NCI-H1092 treated with DMSO at 0.1 percent for 48 hours (cell line): ENCODE data around the gene DCC.
A peak's percentile ranks its signal among the peaks of the same experiment; 100 is the strongest.

Source experiments
- DNase-seq: peaks from one replicate; lab custom pipeline; 2025; lab: John Stamatoyannopoulos, UW

Gene DCC

DNA sequence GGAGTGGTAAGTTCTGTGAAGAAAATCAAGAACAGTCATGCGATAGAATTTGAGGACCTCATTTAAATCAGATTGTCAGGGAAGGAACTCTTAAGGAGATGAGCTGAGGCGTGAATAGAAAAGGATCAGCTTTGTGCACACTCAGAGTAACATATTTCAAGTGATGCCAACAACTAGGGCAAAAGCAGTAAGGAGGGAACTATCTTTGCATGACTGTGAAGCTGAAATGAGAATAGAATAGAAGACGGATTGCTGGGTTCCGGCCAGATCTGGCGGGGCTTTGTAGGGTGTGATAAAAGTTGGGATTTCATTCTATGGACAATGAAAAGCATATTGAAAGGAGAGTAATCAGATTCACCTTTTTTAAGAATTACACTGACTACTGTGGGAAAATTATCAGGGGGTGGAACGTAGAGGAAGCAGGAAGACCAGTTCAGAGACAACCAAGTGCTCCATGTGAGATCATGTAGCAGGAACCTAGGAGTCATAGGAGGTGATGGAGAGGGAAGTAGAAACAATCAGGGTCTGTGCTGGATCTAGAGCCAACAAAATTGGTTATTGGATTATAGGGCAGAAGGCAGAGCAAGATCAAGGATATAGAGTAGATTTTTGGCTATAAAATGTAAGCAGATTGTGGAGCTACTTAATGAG lies 884.3 kb downstream of the DCC start:
- DNase-seq: no peak

- no peak for DNase-seq
Measured at GRCh38 chr18:53225567-53226325, 885.7 kb downstream of the DCC start.

GRCh38 chr18:53234610-53235009 lies 894.6 kb downstream of the DCC start:
- no peak for DNase-seq

DNA sequence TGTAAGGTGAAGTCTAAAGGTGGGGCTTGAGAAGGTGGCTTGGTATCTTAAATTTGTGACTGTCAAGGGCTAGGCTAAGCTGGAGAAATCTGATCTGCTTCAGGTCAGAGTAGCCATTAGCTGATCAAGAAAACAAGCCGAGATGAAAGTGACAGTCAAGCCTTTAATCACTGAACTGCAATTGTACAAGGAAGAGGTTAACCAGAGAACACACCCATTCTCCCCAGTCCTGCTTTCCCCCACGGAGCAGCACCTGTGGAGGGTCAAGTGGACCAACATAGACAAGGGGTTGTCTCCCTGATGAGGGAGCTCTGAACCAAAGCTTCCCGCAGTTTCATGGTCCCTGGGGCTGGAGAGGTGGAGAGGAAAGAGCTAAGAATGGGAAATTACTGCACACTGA lies 901.2 kb downstream of the DCC start:
- no peak for DNase-seq

- no peak for DNase-seq
Measured at GRCh38 chr18:53253789-53254188, 913.8 kb downstream of the DCC start.

DNA sequence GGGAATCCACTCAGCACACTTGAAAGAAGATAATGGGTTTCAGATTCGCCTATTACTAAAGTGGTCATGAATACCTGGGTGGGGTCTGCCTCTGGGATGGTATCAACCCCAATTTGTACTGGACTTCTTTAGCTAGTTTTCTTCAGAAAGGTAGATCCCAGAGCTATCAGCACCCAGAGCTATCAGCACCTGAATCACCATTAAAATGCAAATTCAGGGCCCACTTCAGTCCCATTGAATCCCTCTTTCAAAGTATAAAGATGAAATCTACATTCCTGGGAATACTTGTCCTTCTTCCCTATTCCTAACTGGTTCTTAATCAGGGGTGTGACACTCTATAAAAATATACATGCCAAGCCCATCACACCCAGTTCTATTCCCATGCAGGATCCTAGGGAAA lies 914.3 kb downstream of the DCC start:
- DNase-seq: no peak

- no peak for DNase-seq
Measured at GRCh38 chr18:53261241-53261640, 921.2 kb downstream of the DCC start.

GRCh38 chr18:53266850-53267249 lies 926.9 kb downstream of the DCC start:
- no peak for DNase-seq

DNA sequence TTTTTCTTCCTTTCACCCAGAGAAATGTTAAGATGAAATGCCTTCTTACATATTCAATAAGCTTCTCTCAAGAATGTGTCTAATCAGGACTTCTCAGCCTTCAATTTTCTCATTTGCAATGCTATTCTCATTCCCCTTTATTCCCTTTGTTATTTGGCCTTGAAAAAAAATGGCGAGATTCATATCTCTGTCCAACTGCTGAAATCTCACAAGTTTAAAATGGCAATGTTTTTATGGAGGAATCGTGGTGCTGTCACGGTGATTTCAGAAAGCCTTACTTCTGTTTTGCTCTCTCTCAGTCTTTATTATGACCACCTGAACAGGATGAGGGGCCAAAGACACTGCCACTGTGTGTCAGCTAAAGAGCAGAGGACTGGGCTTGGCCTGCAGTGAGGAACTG lies 928.5 kb downstream of the DCC start:
- DNase-seq: no peak

- DNase-seq: no peak
Measured at GRCh38 chr18:53281406-53281805, 941.4 kb downstream of the DCC start.

GRCh38 chr18:53283708-53284107 lies 943.7 kb downstream of the DCC start:
- no peak for DNase-seq

DNA sequence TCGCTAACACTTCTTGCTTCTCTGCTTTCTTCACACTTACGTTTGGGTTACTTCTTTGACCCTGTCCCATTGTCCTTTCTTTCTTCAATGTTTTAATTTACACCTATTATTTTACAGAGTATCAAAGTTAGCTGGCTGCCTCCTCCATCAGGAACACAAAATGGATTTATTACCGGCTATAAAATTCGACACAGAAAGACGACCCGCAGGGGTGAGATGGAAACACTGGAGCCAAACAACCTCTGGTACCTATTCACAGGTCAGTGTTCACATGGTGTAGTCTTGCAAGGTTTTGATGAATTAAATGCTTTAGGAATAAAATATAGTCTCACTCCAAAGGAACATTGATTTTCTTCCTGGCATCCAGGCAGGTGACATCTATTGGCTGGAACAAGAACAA lies 965.5 kb downstream of the DCC start:
- no peak for DNase-seq

DNA sequence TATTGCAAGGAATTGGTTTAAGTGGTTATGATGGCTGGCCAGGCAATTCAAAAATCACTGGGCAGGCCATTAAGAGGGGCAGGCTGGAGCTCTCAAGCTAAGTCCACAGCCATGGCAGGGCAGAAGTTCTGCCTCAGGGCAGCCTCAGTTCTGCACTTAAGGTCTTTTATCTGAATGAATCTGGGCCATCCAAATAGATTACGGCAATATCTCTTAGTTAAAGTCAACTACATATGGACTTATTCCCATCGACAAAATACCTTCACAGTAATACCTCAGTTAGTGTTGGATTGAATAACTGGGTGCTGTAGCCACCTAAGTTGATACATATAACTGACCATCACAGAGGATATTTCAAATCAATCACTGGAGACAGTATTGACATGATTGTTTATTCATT lies 979.6 kb downstream of the DCC start:
- no peak for DNase-seq

DNA sequence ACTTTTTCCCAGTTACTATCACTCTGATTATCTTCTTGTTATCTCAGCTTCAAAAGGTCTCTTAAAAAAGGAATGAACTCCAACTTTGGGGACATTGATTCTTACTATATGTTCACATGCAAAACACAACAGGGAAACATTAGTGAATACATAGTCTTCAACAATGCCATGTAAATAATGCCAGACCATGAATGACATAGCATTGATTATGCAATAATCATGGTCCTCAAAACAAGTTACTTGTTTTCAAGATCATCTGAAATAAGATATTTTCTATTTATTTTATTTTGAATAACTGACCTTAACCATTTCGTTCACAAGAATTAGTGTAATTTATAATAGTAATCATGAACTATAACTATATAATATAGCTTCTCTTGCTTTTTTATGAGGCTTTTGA lies 982.2 kb downstream of the DCC start:
- no peak for DNase-seq

DNA sequence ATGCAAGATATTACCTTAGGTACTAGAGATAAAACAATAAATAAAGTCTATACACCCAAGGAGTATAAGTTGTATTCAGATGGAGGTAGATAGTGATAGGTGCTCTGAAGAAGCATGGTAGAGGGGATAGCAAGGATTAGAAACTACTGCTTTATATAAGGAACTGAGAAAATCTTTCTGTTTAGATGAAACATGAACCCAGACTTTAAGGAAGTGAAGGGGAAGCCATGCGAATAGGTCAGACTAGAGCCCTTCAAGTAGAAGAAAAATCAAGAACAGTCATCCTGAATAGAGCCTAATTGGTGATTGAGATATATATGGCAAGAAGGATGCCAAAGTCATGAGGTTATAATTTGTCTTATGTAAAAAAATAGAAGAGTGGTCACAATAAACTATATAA lies 984.4 kb downstream of the DCC start:
- no peak for DNase-seq

DNA sequence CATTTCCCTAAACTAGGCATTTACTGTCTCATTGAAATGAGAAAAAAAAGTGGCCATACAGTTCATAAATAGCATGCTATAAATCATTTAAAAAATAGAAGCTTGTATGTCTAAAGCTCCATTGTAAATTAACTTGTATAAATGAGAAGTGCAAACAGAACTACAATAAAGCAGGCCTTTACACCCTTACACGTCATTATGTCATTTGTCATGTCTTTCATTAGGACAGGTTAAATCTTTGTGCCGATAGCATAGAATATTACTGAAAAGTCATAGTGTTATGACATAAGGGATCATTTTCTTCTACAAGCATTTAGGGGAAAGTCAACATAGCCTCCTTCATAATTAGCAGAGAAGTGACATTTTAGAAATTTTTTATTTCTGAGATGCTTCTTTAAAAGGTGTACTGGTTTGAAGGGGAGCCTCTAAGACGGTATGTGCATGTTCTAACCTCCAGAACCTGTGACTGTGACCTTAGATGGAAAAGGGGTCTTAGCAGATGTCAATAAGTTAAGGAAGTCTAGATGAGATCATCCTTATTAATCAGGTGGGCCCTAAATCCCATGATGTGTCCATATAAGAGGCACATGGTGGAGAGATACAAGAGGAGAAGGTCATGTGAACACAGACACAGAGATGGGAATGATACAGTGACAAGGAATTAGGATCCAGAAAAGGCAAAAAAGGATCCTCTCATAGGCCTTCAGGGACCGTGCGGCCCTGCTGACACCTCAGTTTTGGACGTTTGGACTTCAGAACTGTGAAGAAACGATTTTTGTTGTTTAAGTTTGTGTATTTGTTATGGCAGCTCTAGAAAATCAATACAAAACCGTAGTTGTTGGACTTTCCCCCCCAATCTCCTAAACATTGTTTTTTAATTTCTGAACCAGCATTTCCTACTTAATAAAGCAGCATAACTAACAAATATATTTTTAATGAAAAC lies 1020.8 kb downstream of the DCC start:
- no peak for DNase-seq

DNA sequence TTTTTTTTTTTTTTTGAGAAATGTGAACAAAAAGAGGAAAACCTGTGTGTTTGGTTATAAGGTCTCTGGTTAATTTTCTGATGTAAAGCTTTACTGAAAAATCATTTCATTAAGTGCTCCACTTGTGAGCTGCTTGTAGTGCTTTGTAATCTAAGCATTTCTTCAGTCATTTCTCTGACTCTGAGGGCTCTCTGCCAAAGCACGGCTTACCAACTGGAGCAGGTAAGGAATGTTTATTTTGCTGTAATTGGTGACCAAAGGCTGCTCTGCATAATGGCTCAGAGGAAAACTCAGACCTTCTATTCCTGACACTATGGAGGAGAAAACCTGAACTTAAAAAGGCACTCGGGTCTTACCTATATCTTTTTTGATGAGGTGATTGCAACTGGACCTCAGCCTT lies 1035.6 kb downstream of the DCC start:
- DNase-seq: peak; percentile 36

DNA sequence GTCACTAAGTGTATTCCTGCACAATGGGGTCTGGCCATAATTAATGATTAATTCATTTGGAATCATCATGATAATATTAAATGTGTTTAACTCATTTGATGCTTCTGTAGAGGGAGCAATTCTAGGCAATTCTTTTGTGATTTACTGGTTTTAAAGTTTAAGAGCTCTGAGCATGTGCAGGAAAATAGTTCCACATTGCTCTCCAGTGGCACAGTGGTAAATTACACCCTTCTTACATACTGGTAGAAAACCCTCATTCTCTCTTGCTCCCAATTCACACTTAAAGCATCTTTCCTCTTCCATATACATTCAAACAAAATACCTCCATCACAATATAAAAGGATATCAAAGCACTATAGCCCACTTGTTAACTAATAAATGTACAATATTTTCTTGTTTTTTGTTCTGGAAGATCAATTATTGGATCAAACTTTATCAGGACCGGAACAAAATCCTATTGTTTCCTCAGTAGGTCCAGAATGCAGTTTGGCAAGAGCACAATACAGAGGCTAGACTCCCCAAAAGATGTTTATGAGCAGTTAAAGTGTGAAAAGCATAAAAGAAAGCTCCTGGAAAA lies 1040.2 kb downstream of the DCC start:
- peak; percentile 77 for DNase-seq

DNA sequence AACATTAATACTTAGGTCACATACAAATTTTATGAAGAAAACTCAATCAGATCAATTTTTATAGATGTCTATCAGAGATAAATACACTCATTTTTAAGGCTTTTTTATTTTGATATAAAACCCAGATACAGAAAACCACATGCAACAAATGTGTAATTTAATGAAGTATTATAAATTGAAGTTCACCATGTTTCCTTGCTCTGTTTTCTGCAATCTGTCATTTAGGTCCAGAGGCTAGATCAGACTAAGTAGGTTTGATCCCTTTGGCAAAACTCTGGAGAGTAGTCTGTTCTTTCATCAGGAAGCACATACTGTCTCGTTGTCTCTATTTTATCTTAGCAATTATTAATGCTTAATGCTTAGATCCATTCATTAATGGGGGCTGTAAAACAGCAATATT lies 1042.9 kb downstream of the DCC start:
- no peak for DNase-seq

- no peak for DNase-seq
Measured at GRCh38 chr18:53385889-53386288, 1045.9 kb downstream of the DCC start.

DNA sequence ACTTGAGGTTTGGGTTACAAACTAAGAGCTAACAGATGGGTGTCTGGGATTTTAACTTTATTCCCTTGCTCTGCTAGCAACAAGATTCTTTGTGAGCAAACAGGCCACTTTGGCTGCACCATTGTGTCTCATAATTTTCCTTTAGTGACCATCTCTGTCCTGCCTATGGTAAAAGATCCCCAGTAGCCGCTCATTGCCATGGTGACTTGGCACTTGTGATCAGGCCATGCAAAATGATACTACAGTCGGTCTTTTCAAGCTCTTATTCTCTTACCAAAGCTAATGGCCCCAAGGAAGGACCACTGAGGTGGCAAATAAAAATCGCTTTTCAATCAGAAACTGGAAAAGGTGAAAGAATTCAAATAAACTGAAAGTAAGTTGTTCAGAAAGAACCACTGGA lies 1047.6 kb downstream of the DCC start:
- no peak for DNase-seq

- DNase-seq: no peak
Measured at GRCh38 chr18:53402670-53403069, 1062.7 kb downstream of the DCC start.
